GM18907 (cell line): ENCODE results near the gene CC2D2A.
A peak's percentile ranks its signal among the peaks of the same experiment; 100 is the strongest.

Experiments
- ATAC-seq: cut with Tn5 transposase; IDR thresholded peaks from one replicate; pipeline ENCODE4 v1.9.1; 2021; ENCODE audit warnings: mild to moderate bottlenecking, moderate library complexity; ENCODE audit not compliant: unreplicated experiment

Gene CC2D2A

GRCh38 chr4:15459706-15460105 is 10.0 kb upstream of the CC2D2A start:
- ATAC-seq = no peak

GRCh38 chr4:15466596-15466995 is 3.1 kb upstream of the CC2D2A start:
- ATAC-seq = no peak

- peak; percentile 40 for ATAC-seq
Measured at GRCh38 chr4:15470128-15470475, 420 bp downstream of the CC2D2A start.

- ATAC-seq = no peak
Measured at GRCh38 chr4:15476396-15476795, 6.7 kb downstream of the CC2D2A start.

GRCh38 chr4:15478724-15479088 is 9.0 kb downstream of the CC2D2A start:
- no peak for ATAC-seq

GRCh38 chr4:15479089-15479912 is 9.6 kb downstream of the CC2D2A start:
- peak; percentile 62 for ATAC-seq

GRCh38 chr4:15479913-15480185 is 10.2 kb downstream of the CC2D2A start:
- no peak for ATAC-seq

GRCh38 chr4:15481961-15482745 is 12.5 kb downstream of the CC2D2A start:
- ATAC-seq = no peak

GRCh38 chr4:15482842-15483241 is 13.2 kb downstream of the CC2D2A start:
- no peak for ATAC-seq

GRCh38 chr4:15488136-15488535 is 18.5 kb downstream of the CC2D2A start:
- ATAC-seq = no peak

- ATAC-seq = no peak
Measured at GRCh38 chr4:15488658-15489470, 19.2 kb downstream of the CC2D2A start.

GRCh38 chr4:15489551-15489950 is 19.9 kb downstream of the CC2D2A start:
- no peak for ATAC-seq

GRCh38 chr4:15493411-15493810 is 23.7 kb downstream of the CC2D2A start:
- no peak for ATAC-seq

- no peak for ATAC-seq
Measured at GRCh38 chr4:15495621-15496020, 25.9 kb downstream of the CC2D2A start.

- ATAC-seq = no peak
Measured at GRCh38 chr4:15498356-15498755, 28.7 kb downstream of the CC2D2A start.

- no peak for ATAC-seq
Measured at GRCh38 chr4:15500701-15501100, 31.0 kb downstream of the CC2D2A start.

- ATAC-seq = no peak
Measured at GRCh38 chr4:15501941-15502340, 32.3 kb downstream of the CC2D2A start.

- no peak for ATAC-seq
Measured at GRCh38 chr4:15502384-15502783, 32.7 kb downstream of the CC2D2A start.

GRCh38 chr4:15504041-15504440 is 34.4 kb downstream of the CC2D2A start:
- no peak for ATAC-seq

- no peak for ATAC-seq
Measured at GRCh38 chr4:15506464-15506863, 36.8 kb downstream of the CC2D2A start.

- ATAC-seq = no peak
Measured at GRCh38 chr4:15507679-15508078, 38.0 kb downstream of the CC2D2A start.

- no peak for ATAC-seq
Measured at GRCh38 chr4:15510961-15511360, 41.3 kb downstream of the CC2D2A start.
